ENCODE results near the gene FAM43A. TPM values are rescaled to one million over a fixed set of nuclear protein-coding genes. Genes with fewer than 3 reads are reported as not detected.

Gene FAM43A
- total RNA-seq, 2 experiments from 2014 or later = 3.3 to 3.9 TPM

DNA sequence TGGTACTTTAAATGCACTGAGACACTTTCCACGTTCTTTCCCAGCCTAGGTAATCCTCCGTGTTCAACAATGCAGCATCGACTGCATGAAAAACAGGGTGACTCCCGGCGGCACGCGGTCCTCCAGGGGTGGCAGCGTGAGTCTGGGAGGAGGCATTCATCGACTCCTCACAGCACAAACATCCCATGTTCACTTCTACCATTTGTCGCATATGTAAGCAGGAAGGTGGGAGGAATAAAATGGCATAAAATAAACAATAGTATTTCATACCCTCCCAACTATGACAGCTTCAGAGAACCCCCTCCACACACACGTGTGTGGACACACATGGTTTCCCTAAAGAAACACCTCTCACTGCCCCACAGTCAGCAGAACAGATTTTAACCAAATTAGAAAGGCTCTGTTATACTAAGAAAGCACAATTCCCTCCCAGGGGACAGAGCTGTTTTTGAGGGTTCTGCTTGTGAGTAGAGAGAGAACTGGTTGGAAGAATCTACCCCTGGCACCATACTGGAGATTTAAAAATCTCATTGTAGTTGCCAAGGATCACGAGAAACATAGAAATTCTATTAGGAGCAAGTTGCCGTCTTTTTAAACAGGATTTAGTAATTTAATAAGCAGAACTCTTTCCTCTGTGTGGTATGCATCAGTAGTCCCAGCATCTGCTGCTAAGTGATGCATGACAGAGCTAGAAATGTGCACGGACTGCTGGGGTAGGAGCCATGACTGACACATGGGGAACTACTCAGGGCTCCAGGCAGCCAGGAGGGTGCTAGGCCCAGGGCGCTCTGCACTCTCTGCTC, 6.0 kb downstream of the FAM43A start:
- Mint-ChIP-seq H3K4me3 (no peak overlapping the region), H3K36me3 (ENCODE audit: low read depth) (no peaks in the 10 kb centered on the region), H3K27ac (no peak overlapping the region), H3K4me1 (ENCODE audit: low read depth) (peaks cover 25% of the 10 kb centered on the region), H3K9me3 (no peaks in the 10 kb centered on the region), H3K27me3 (peaks cover 6% of the 10 kb centered on the region)
- ATAC-seq = no peak
- POLR2A ChIA-PET = no interaction called here
- DNase-seq = no peak
- CTCF ChIA-PET = interaction anchor here (1.0 kb wide), 1 partner anchor 9 kb away, joined by 8 read pairs; no protein-coding TSS in a partner anchor
- intact Hi-C loops (cut with micrococcal nuclease) = no loop called here
- TF ChIP-seq, protein P1, sequence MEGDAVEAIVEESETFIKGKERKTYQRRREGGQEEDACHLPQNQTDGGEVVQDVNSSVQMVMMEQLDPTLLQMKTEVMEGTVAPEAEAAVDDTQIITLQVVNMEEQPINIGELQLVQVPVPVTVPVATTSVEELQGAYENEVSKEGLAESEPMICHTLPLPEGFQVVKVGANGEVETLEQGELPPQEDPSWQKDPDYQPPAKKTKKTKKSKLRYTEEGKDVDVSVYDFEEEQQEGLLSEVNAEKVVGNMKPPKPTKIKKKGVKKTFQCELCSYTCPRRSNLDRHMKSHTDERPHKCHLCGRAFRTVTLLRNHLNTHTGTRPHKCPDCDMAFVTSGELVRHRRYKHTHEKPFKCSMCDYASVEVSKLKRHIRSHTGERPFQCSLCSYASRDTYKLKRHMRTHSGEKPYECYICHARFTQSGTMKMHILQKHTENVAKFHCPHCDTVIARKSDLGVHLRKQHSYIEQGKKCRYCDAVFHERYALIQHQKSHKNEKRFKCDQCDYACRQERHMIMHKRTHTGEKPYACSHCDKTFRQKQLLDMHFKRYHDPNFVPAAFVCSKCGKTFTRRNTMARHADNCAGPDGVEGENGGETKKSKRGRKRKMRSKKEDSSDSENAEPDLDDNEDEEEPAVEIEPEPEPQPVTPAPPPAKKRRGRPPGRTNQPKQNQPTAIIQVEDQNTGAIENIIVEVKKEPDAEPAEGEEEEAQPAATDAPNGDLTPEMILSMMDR (IDR thresholded peaks at IDR 0.05) = no peak

DNA sequence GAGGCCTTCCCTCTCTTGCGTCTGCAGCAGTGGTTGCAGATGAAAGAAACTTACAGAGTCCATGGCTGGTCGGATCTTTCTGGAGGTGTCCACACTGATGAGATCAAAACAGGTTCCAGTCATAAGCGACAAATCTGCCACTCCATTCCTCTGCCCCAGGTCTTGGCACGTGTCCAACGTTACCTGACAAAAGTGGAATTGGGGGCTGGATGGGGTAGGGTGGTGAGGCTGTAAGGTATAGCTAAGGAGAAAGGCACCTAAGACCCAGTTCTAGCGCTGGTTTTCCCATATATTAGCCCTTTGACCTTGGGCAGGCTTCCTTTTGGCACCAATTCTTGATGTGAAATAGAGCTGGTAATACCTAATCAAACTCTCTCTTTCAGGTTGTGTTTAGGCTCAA, 11.0 kb downstream of the FAM43A start:
- ATAC-seq = no peak
- H3K4me3 Mint-ChIP-seq = no peak overlapping the region
- CTCF ChIA-PET = interaction anchor here (1.0 kb wide), 1 partner anchor 46 kb away, joined by 3 read pairs; no protein-coding TSS in a partner anchor
- H3K27ac Mint-ChIP-seq = no peak overlapping the region
- TF ChIP-seq, protein P1 (IDR thresholded peaks at IDR 0.05) = no peak
- peaks cover 2% of the 10 kb centered on the region for H3K36me3 Mint-ChIP-seq (ENCODE audit: low read depth)
- H3K4me1 Mint-ChIP-seq (ENCODE audit: low read depth) = no peaks in the 10 kb centered on the region
- intact Hi-C loops (cut with micrococcal nuclease) = no loop called here
- POLR2A ChIA-PET = no interaction called here
- H3K9me3 Mint-ChIP-seq = peaks cover 10% of the 10 kb centered on the region
- H3K27me3 Mint-ChIP-seq = no peaks in the 10 kb centered on the region
- DNase-seq = no peak

DNA sequence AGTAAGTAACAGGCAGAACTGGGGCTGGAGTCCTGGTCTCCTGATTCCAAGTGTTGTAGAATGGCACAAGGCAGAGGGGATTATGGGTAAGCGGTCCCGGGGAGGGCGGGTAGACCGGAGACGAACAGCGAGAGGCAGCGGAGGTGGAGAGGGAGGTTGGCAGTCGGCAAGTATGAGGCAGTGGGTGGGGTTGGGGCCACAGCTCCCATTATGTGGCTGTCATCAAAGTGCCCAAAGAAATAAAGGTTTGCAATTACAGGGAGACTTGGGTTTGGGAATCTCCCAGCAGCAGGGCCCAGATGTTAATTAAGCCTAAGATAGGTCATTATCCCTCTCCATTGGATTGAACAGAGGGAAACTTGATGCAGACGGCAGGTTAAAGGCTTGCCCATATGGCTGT, 16.9 kb downstream of the FAM43A start:
- no peak for DNase-seq
- intact Hi-C loops (cut with micrococcal nuclease) = no loop called here
- Mint-ChIP-seq H3K27ac (no peak overlapping the region), H3K36me3 (ENCODE audit: low read depth) (peaks cover 2% of the 10 kb centered on the region), H3K9me3 (peaks cover 10% of the 10 kb centered on the region), H3K4me3 (no peak overlapping the region), H3K27me3 (peaks cover 2% of the 10 kb centered on the region), H3K4me1 (ENCODE audit: low read depth) (no peaks in the 10 kb centered on the region)
- TF ChIP-seq, protein P1 (IDR thresholded peaks at IDR 0.05) = no peak
- ChIA-PET CTCF (no interaction called here), POLR2A (no interaction called here)
- ATAC-seq = no peak

DNA sequence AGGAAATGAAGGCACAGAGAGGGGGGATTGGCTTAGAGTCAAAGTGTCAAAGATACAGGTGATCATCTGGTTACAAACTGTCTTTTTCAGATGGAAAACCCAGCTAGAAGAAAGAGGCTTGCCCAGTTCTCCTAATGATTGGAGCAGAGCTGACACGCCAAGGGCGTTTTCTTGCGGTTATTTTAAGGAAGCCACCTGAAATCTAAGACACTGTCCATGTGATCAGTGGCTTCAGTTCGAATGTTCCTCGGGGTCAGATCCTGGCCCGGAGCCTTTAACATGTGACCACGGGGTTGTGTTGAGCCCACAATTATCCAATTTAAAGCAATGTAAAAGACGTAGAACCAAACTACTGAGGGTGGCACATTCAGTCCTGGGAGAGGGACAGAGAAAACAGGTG, 19.5 kb downstream of the FAM43A start:
- DNase-seq = no peak
- Mint-ChIP-seq H3K36me3 (ENCODE audit: low read depth) (no peaks in the 10 kb centered on the region), H3K4me1 (ENCODE audit: low read depth) (no peaks in the 10 kb centered on the region), H3K27me3 (peaks cover 2% of the 10 kb centered on the region), H3K4me3 (no peak overlapping the region), H3K9me3 (peaks cover 4% of the 10 kb centered on the region), H3K27ac (no peak overlapping the region)
- POLR2A ChIA-PET = no interaction called here
- intact Hi-C loops (cut with micrococcal nuclease) = no loop called here
- CTCF ChIA-PET = interaction anchor here (1.0 kb wide), 1 partner anchor 23 kb away, joined by 3 read pairs; no protein-coding TSS in a partner anchor
- no peak for ATAC-seq
- TF ChIP-seq, protein P1 (IDR thresholded peaks at IDR 0.05) = no peak

DNA sequence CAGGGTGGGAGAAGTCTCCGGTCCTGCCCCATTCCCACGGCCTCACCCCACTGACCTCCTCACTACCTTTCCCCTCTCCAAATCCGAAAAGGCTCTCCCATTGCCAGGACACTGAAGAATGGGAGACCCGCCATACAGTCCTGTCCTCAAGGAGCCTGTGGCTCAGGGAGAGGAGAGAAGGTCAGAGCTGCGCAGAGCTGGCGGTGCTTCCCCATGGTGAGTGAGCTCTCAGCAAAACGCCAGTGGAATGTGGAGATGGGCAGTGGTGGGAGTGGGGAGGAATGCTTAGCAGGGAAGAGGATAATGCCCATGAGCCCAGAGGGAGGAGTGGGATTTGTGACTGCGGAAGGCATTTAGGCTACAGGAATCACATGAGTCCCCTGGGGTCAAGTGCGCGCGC, 20.1 kb downstream of the FAM43A start:
- Mint-ChIP-seq H3K27me3 (peaks cover 2% of the 10 kb centered on the region), H3K27ac (no peak overlapping the region), H3K4me3 (no peak overlapping the region), H3K4me1 (ENCODE audit: low read depth) (no peaks in the 10 kb centered on the region), H3K9me3 (peaks cover 4% of the 10 kb centered on the region), H3K36me3 (ENCODE audit: low read depth) (no peaks in the 10 kb centered on the region)
- ChIA-PET POLR2A (no interaction called here), CTCF (no interaction called here)
- intact Hi-C loops (cut with micrococcal nuclease) = no loop called here
- TF ChIP-seq, protein P1 (IDR thresholded peaks at IDR 0.05) = no peak
- ATAC-seq (no peak), DNase-seq (no peak)
